ENCODE results near the gene TOPBP1. TPM values are rescaled to one million over a fixed set of nuclear protein-coding genes. Genes with fewer than 3 reads are reported as not detected.
"Not testable (repeated sequence)": the region's sequence is repeated elsewhere in the genome, so short reads cannot be mapped to it uniquely, and the experiment has no call there.

TOPBP1 gene
- polyA plus RNA-seq, 4 donors = 36.5 to 48.3 (median 45.1) TPM

DNA sequence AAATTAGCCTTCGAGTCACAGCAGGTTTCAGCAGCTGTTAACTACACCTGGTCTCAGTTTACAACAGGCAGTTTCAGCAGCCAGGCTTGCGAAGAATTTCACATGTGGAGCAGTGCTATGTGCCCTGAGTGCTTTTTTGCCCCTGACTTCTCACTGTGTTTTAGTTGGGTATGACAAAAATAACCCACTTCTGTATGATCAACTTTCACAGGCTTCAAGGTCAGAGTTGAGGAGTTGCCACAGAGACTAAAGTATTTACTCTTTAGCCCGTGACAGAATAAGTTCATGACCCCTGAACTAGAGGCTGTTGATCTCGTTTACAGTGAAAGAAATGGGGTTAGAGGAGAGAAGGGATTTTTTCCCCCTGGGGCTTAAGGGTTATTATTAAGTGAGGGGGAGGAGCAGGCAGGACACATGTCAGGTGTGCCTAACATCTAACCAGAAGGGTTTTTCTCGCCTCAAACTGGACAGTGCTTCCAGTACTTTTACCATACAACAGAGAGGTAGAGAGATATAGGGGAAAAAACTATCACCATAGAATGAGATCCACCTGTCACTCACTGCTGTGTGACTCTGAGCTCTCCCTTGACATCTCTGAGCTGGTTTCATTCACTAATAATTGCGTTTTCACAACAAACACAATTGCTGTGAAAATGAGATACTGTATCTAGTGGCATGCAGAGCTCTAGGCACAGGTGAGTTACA lies 14.0 kb upstream of the TOPBP1 start:
- no peak for DNase-seq (ENCODE audit: low read depth in 4 of 4, low spot score in 3 of 4)

GRCh38 chr3:133674290-133674919 lies 12.7 kb upstream of the TOPBP1 start:
- no peak for DNase-seq (ENCODE audit: low read depth in 4 of 4, low spot score in 3 of 4)

- no peak for DNase-seq (ENCODE audit: low read depth in 4 of 4, low spot score in 3 of 4)
These were observed 12.0 kb upstream of the TOPBP1 start for GRCh38 chr3:133673746-133674145.

DNA sequence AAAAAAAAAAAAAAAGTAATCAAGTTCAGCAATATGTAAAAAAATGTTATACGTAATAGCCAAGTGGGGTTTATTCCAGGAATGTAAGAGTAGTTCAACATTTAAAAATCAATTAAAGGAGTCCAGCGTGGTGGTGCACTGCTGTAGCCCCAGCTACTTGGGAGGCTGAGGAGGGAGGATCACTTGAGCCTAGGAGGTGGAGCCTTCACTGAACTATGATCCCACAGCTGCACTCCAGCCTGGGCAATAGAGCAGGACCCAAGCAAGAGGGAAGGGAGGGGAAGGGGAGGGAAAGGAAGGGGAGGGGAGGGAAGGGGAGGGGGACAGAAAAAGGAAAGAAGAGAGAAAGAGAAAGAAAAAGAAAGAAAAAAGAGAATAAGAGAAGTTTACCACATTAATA lies 10.7 kb upstream of the TOPBP1 start:
- no peak for DNase-seq (ENCODE audit: low read depth in 4 of 4, low spot score in 3 of 4)

DNA sequence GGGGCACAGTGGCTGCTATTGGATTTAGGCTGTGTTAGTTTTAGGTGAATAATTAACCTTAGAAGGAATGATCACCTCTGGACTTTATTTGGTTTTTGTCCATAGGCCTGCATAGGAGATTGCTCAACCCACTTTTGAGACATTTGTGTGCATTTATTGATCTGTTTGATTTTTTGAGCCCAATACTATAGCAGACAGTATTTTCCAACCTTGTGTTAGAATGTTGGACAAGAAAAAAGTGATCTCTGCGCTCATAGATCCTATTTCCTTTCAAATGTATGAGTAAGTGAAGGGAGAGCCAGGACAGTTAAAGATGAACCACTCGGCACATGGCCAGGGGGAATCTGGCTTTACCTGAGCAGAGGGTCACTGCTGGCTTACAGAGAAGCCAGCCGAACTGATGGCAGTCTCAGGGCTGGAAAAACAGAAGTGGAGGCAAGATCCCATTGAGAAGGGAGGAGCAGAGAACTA lies 8.8 kb upstream of the TOPBP1 start:
- no peak for DNase-seq (ENCODE audit: low read depth in 4 of 4, low spot score in 3 of 4)

GRCh38 chr3:133669949-133670524 lies 8.3 kb upstream of the TOPBP1 start:
- no peak for DNase-seq (ENCODE audit: low read depth in 4 of 4, low spot score in 3 of 4)

DNA sequence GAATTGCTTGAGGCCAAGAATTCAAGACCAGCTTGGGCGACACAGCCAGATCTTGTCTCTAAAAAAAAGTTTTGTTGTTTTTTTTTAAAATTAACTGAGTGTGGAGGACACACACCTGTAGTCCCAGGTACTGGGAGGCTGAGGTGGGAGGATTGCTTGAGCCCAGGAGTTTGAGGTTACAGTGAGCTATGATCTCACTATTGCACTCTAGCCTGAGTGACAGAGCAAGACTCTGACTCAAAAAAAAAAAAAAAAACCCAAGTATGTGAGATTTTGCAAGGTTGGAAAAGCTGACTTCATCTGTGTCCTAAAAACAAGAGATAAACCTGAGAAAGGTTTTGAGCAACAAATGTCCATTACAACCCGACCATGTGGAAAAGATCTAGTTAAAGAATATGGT lies 5.4 kb upstream of the TOPBP1 start:
- DNase-seq (ENCODE audit: low read depth in 4 of 4, low spot score in 3 of 4) = no peak

- not testable (repeated sequence) for DNase-seq (ENCODE audit: low read depth in 4 of 4, low spot score in 3 of 4)
These were observed 3.4 kb upstream of the TOPBP1 start for GRCh38 chr3:133665188-133665587.

- peak in 3 of 4 donors; percentile 30 to 34 (median 32) for DNase-seq (ENCODE audit: low read depth in 4 of 4, low spot score in 3 of 4)
These were observed 2.0 kb upstream of the TOPBP1 start for GRCh38 chr3:133663569-133664313.

GRCh38 chr3:133662278-133662651 lies 524 bp upstream of the TOPBP1 start:
- peak in 1 of 4 donors; percentile 22 for DNase-seq (ENCODE audit: low read depth in 4 of 4, low spot score in 3 of 4)

GRCh38 chr3:133659806-133660205 lies 1.9 kb downstream of the TOPBP1 start:
- DNase-seq (ENCODE audit: low read depth in 4 of 4, low spot score in 3 of 4) = no peak

GRCh38 chr3:133655731-133656515 lies 5.8 kb downstream of the TOPBP1 start:
- DNase-seq (ENCODE audit: low read depth in 4 of 4, low spot score in 3 of 4) = no peak

- DNase-seq (ENCODE audit: low read depth in 4 of 4, low spot score in 3 of 4) = no peak
These were observed 12.2 kb downstream of the TOPBP1 start for GRCh38 chr3:133649486-133650068.

DNA sequence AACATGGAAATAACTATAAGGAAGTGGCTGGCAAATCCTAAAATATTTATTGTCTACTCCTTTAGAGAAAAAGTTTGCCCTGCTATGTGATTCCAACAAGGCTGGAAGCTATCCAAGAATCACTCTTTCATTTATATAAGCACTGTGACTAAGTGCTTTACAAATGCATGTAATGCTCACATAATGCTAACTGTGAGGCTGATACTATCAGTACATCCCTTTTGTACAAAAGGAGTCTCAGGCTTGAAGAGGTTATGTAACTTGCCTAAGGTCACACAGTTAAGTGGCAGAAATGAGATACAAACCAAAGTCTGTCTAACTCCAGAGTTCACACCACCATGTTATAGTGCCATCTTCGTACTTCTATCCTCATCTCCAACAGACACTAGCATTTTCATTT lies 17.0 kb downstream of the TOPBP1 start:
- no peak for DNase-seq (ENCODE audit: low read depth in 4 of 4, low spot score in 3 of 4)

DNA sequence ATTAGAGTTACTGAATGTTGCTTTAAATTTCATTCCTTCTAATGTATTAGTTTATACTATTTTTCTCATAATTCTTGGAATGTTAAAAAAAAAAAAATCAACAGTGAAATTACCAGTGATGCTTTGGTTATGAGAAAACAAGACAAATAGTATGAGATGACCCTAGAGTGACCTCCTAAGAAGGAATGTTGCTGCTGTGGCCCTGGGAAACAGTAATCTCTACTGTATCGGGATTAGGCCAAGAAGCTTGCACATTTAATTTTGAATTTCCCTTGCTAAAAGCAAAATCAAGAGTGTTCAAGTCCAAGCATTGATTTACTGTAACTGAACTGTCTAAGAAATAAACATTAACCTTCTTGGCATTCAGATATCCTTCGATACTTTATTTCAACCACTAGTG lies 18.1 kb downstream of the TOPBP1 start:
- no peak for DNase-seq (ENCODE audit: low read depth in 4 of 4, low spot score in 3 of 4)

DNA sequence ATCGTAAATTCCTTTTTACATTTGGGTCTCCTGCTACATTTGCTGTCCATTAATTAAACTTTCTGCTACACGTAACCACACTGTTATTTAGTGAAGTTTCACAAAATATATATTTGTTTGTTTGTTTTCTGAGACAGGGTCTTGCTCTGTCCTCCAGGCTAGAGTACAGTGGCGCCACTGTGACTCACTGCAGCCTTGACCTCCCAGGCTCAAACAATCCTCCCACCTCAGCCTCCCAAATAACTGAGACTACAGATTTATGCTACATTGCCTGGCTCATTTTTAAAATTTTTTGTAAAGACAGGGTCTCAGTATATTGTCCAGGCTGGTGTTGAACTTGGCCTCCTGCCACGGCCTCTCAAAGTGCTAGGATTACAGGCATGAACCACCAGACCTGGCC lies 20.5 kb downstream of the TOPBP1 start:
- DNase-seq (ENCODE audit: low read depth in 4 of 4, low spot score in 3 of 4) = no peak

DNA sequence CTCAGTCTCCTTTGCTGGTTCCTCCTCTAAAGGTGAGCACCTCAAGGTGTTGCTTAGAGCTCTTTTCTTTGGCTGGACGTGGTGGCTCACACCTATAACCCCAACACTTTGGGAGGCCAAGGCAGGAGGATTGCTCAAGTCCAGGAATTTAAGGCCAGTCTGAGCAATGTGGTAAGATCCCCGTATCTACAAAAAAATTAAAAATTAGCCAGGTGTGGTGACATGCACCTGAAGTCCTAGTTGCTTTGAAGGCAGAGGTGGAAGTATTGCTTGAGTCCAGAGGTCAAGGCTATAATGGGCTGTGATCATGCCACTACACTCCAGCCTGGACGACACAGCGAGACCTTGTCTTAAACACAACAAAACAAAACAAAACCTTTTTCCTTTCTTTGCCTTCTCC lies 28.3 kb downstream of the TOPBP1 start:
- DNase-seq (ENCODE audit: low read depth in 4 of 4, low spot score in 3 of 4) = no peak

- no peak for DNase-seq (ENCODE audit: low read depth in 4 of 4, low spot score in 3 of 4)
These were observed 32.6 kb downstream of the TOPBP1 start for GRCh38 chr3:133629146-133629545.

DNA sequence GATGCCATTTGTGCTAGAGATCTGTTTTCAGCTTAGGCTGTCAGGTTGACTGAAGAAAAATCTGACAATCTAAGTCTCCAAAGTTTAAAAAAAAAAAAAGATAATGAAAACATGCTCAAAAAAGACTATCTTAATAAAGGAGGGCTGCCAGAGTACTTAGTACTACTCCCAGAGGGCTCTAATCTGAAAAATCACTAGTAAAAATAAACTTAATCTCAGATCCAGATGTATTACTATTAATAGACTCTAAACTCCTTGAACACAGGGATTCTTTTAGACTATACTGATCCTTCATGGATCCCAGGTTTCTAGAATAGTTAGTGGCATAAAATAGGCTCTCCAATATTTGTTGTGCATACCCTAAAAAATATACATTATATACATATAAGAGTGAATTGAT lies 34.0 kb downstream of the TOPBP1 start:
- DNase-seq (ENCODE audit: low read depth in 4 of 4, low spot score in 3 of 4) = no peak
